HepG2 (cell line): ENCODE data around the gene OR2V2. TPM values are rescaled to one million over a fixed set of nuclear protein-coding genes. Genes with fewer than 3 reads are reported as not detected.
"Not testable (repeated sequence)": the region's sequence is repeated elsewhere in the genome, so short reads cannot be mapped to it uniquely, and the experiment has no call there.

Experiments used
- ATAC-seq: fragments of 200-7000 bp; cut with Tn5 transposase; 3 replicates; pipeline ENCODE4 v1.9.1; 2020; ENCODE audit warnings: mild to moderate bottlenecking, moderate library complexity
- BruUV-seq: library from RNA; stranded (reverse); fragments of 400-500 nt; replicated peaks from 2 replicates; lab custom pipeline; 2021; lab: Mats Ljungman, UMichigan
- CTCF ChIA-PET: fragments of 300-600 bp; formaldehyde crosslinking; extraction: SDS; loops from one replicate; lab custom pipeline; 2021; ENCODE audit warnings: low total read pairs, inconsistent platforms, low intra/inter-chr PET ratio; lab: Yijun Ruan, JAX
- POLR2A ChIA-PET: fragments of 350-600 bp; sonication (Branson Sonifier 250); formaldehyde crosslinking; loops from one replicate; lab custom pipeline; 2020; ENCODE audit warnings: antibody characterized with exemption, inconsistent platforms; lab: Yijun Ruan, JAX
- DNase-seq: peaks from one replicate; pipeline ENCODE4 v3.0.0-alpha.2; 2015; ENCODE audit warnings: low spot score
- FAIRE-seq: peaks from 3 replicates; lab custom pipeline; 2011; peaks lifted over from hg19 to GRCh38; lab: Jason Lieb, UNC
- H2AFZ ChIP-seq: one replicate; pipeline ENCODE4 v1.6.1; 2011; ENCODE audit warnings: low read length, inconsistent platforms
- H3K27ac ChIP-seq: fragments of 300-600 bp; 3 replicates; pipeline ENCODE4 v1.8.0; 2011; ENCODE audit warnings: mixed run types, mild to moderate bottlenecking, mixed read lengths, low read length, inconsistent platforms; ENCODE audit not compliant: insufficient read depth; ENCODE audit errors: extremely low read length
- H3K27me3 ChIP-seq, 2 experiments: fragments of 200-600 bp in 1 of 2; 2 replicates in 1 of 2; 3 replicates in 1 of 2; pipeline versions ENCODE4 v1.6.0 to v1.8.0; 2011; ENCODE audit warnings: low read length in 2 of 2, mild to moderate bottlenecking in 2 of 2, moderate library complexity in 2 of 2, inconsistent platforms in 1 of 2; ENCODE audit not compliant: insufficient read depth in 2 of 2, control insufficient read depth in 1 of 2
- H3K36me3 ChIP-seq, 2 experiments: fragments of 200-600 bp in 1 of 2; replicated peaks in 1 of 2; 2 replicates in 1 of 2; 3 replicates in 1 of 2; pipeline versions ENCODE4 v1.5.1 to v1.8.0; 2011; ENCODE audit warnings: low read length in 2 of 2, inconsistent platforms in 1 of 2; ENCODE audit not compliant: insufficient read depth in 2 of 2, control insufficient read depth in 1 of 2
- H3K4me1 ChIP-seq: 2 replicates; pipeline ENCODE4 v1.5.1; 2012; ENCODE audit warnings: low read length, inconsistent platforms; ENCODE audit not compliant: insufficient read depth
- H3K4me2 ChIP-seq: 2 replicates; pipeline ENCODE4 v1.6.0; 2011; ENCODE audit warnings: low read depth, low read length, inconsistent platforms
- H3K4me3 ChIP-seq, 3 experiments: fragments of 200-600 bp in 1 of 3; sonication (generic), shearing (Covaris generic) in 1 of 3; replicated peaks in 1 of 3; 2 replicates each; pipeline ENCODE4 v1.5.1; 2011 to 2016; ENCODE audit warnings: low read length in 3 of 3, inconsistent platforms in 2 of 3, low read depth in 2 of 3, mild to moderate bottlenecking in 2 of 3, control low read depth in 1 of 3, mixed read lengths in 1 of 3; ENCODE audit not compliant: insufficient read depth in 1 of 3
- H3K79me2 ChIP-seq: one replicate; pipeline ENCODE4 v1.6.1; 2011; ENCODE audit warnings: low read length, inconsistent platforms; ENCODE audit not compliant: insufficient read depth
- H3K9ac ChIP-seq: 2 replicates; pipeline ENCODE4 v1.6.0; 2011; ENCODE audit warnings: mild to moderate bottlenecking, low read depth, low read length, inconsistent platforms; ENCODE audit not compliant: insufficient read depth
- H3K9me3 ChIP-seq: 2 replicates; pipeline ENCODE4 v1.5.1; 2012; ENCODE audit warnings: mild to moderate bottlenecking, low read length
- H4K20me1 ChIP-seq: 2 replicates; pipeline ENCODE4 v1.6.0; 2011; ENCODE audit warnings: inconsistent platforms, mild to moderate bottlenecking, low read length, moderate library complexity; ENCODE audit not compliant: insufficient read depth
- ADNP ChIP-seq: sonication (generic); formaldehyde crosslinking; IDR thresholded peaks from 2 replicates; pipeline ENCODE4 v1.4.0; 2020; ENCODE audit warnings: missing genetic modification reagents
- CBX5 ChIP-seq: sonication (generic); formaldehyde crosslinking; IDR thresholded peaks from 2 replicates; pipeline ENCODE4 v1.4.0; 2020; ENCODE audit warnings: missing genetic modification reagents, borderline replicate concordance
- CHD2 ChIP-seq: IDR thresholded peaks from 2 replicates; pipeline ENCODE4 v1.6.1; 2011; ENCODE audit warnings: low read depth, low read length, improper control_type of control experiment
- GPN1 ChIP-seq: sonication (generic); formaldehyde crosslinking; IDR thresholded peaks from 2 replicates; pipeline ENCODE4 v1.5.1; 2020; ENCODE audit warnings: missing genetic modification reagents, borderline replicate concordance
- HOXA3 ChIP-seq: sonication (generic); formaldehyde crosslinking; IDR thresholded peaks from 2 replicates; pipeline ENCODE4 v1.5.0; 2020; ENCODE audit warnings: missing genetic modification reagents
- POLR2AphosphoS5 ChIP-seq: IDR thresholded peaks from 2 replicates; pipeline ENCODE4 v1.6.1; 2012; ENCODE audit warnings: low read depth, low read length
- ZBTB49 ChIP-seq: sonication (generic); formaldehyde crosslinking; IDR thresholded peaks from 2 replicates; pipeline ENCODE4 v1.4.0; 2020; ENCODE audit warnings: missing genetic modification reagents, borderline replicate concordance
- ZMYM2 ChIP-seq: sonication (generic); formaldehyde crosslinking; IDR thresholded peaks from 2 replicates; pipeline ENCODE4 v1.8.0; 2022; ENCODE audit warnings: mild to moderate bottlenecking, missing genetic modification reagents
- ZMYM3 ChIP-seq: sonication (generic); formaldehyde crosslinking; IDR thresholded peaks from 2 replicates; pipeline ENCODE4 v1.5.1; 2020; ENCODE audit warnings: mild to moderate bottlenecking, missing genetic modification reagents
- ZNF121 ChIP-seq: sonication (generic); formaldehyde crosslinking; IDR thresholded peaks from 2 replicates; pipeline ENCODE4 v1.5.0; 2020; ENCODE audit warnings: mild to moderate bottlenecking, missing genetic modification reagents
- ZNF460 ChIP-seq: sonication (generic); formaldehyde crosslinking; IDR thresholded peaks from 2 replicates; pipeline ENCODE4 v1.5.1; 2020; ENCODE audit warnings: missing genetic modification reagents, mild to moderate bottlenecking, borderline replicate concordance
- ZNF496 ChIP-seq: sonication (generic); formaldehyde crosslinking; IDR thresholded peaks from 2 replicates; pipeline ENCODE4 v1.8.1; 2023; ENCODE audit warnings: mild to moderate bottlenecking, moderate library complexity, missing genetic modification reagents; ENCODE audit not compliant: insufficient replicate concordance
- ZNF704 ChIP-seq: sonication (generic); formaldehyde crosslinking; IDR thresholded peaks from 2 replicates; pipeline ENCODE4 v1.8.1; 2023; ENCODE audit warnings: mild to moderate bottlenecking, inconsistent platforms, moderate library complexity, missing genetic modification reagents, borderline replicate concordance
- ZSCAN22 ChIP-seq: sonication (generic); formaldehyde crosslinking; IDR thresholded peaks from 2 replicates; pipeline ENCODE4 v1.4.0; 2020; ENCODE audit warnings: mild to moderate bottlenecking, missing genetic modification reagents
- WGBS: methylation state at CpG from one replicate; pipeline ENCODE4 v1.1.6; 2017; ENCODE audit warnings: low lambda C conversion rate; 5-methylcytosine and 5-hydroxymethylcytosine counted together
- in situ Hi-C: cut with HindIII; loops from 2 replicates; pipeline ENCODE4 v1.10.0; 2017; ENCODE audit warnings: low pct_unique_long_range_greater_than_20kb; ENCODE audit not compliant: extremely low pct_ligation_motif_present
- intact Hi-C: fragments of 100-400 bp; cut with micrococcal nuclease; formaldehyde crosslinking; loops from one replicate; pipeline ENCODE4 v1.10.0; 2022; ENCODE audit not compliant: unreplicated experiment
- polyA plus RNA-seq, 8 experiments: library from polyadenylated mRNA; depleted of rRNA in 3 of 8; stranded (reverse) in 7 of 8; unstranded in 1 of 8; fragments of >200 nt; fragmentation: Illumina TruSeq in 4 of 8; extraction: Trizol in 4 of 8; gene quantifications; 2 replicates each; pipeline versions ENCODE4 v1.2.1 to v1.2.3, GENCODE V29; 2011 to 2016; ENCODE audit warnings: low read depth in 4 of 8, missing spikeins in 1 of 8, mixed read lengths in 1 of 8; ENCODE audit not compliant: insufficient read depth in 1 of 8
- total RNA-seq, 5 experiments: library from RNA; depleted of rRNA; stranded (reverse); fragments of >200 nt; fragmentation: Illumina TruSeq; extraction: Trizol; gene quantifications; 2 replicates each; pipeline ENCODE4 v1.2.3, GENCODE V29; 2016; ENCODE audit warnings: low read depth in 1 of 5

Gene OR2V2
- total and polyA plus RNA-seq, 2 of the 13 experiments (the other 11 are each of a cell fraction or from before 2014, with no cell fraction given) = not detected

DNA sequence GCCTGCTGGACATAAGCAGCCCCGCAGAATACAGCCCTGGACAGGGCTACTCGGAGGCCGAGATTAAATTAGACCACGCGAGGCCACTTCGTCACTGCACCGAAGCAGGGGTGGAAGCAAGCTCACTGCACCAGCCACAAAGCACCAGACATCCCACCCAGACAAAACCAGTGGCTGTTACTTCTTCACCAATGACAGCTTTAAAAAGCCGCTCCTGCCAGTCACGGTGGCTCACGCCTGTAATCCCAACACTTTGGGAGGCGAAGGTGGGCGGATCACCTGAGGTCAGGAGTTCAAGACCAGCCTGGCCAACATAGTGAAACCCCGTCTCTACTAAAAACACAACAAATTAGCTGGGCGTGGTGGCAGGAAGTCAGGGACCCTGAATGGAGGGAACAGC is 30.2 kb downstream of the OR2V2 start:
- 26% methylated on average over 14 of the region's 14 CpGs for WGBS
- not testable (repeated sequence) for H3K27ac ChIP-seq

GRCh38 chr5:181181650-181182565 is 34.5 kb downstream of the OR2V2 start:
- CTCF ChIA-PET = no interaction called here
- H3K4me3 ChIP-seq = peak overlapping the region in 2 of 3 experiments; percentile 25 to 46; a peak in 1 of 6 replicates
- peak; percentile 74 for DNase-seq
- H4K20me1 ChIP-seq = no peaks in the 10 kb centered on the region
- H3K79me2 ChIP-seq = no peaks in the 10 kb centered on the region
- peak; percentile 75 for FAIRE-seq
- no peaks in the 10 kb centered on the region for H3K9me3 ChIP-seq
- no peak overlapping the region for H3K27ac ChIP-seq
- no peaks in the 10 kb centered on the region for H3K27me3 ChIP-seq
- no peaks in the 10 kb centered on the region for H3K36me3 ChIP-seq
- H2AFZ ChIP-seq = peak overlapping the region; percentile 62
- POLR2A ChIA-PET = no interaction called here
- H3K4me1 ChIP-seq = peaks cover 58% of the 10 kb centered on the region
- 30% methylated on average over 24 of the region's 25 CpGs for WGBS
- in situ Hi-C loops (no loop called here), intact Hi-C loops (no loop called here)
- no TSS peak for BruUV-seq
- peak overlapping the region; percentile 67 for H3K4me2 ChIP-seq
- H3K9ac ChIP-seq = no peak overlapping the region; the same call in 1 of the 2 replicates
- peak; percentile 79 for ATAC-seq
- TF ChIP-seq ZBTB49 (CRISPR knock-in tag) (no peak), POLR2AphosphoS5 (no peak), CHD2 (no peak), ZNF704 (no peak), ZNF496 (CRISPR knock-in tag) (no peak), GPN1 (CRISPR knock-in tag) (no peak), ZSCAN22 (no peak), CBX5 (no peak)

More for the DNA sequence above, 30.2 kb downstream of the OR2V2 start:
- Histone ChIP-seq H2AFZ (peak overlapping the region; percentile 23), H3K4me3 (peak overlapping the region; percentile 3 to 57 (median 21); a peak in 2 of 6 replicates), H3K4me1 (peaks cover 53% of the 10 kb centered on the region), H3K9ac (peak overlapping the region; percentile 15; the same call in 1 of the 2 replicates), H3K4me2 (peak overlapping the region; percentile 63)
- in situ Hi-C loops, H3K27me3 ChIP-seq, CTCF ChIA-PET, H3K36me3 ChIP-seq, H3K79me2 ChIP-seq, POLR2A ChIA-PET, ATAC-seq, H3K9me3 ChIP-seq, intact Hi-C loops, BruUV-seq, H4K20me1 ChIP-seq, DNase-seq, FAIRE-seq: not testable (repeated sequence)
- TF ChIP-seq ZMYM2 (CRISPR knock-in tag) (0 out of 2 replicates have a peak, but pooled peaks have one; percentile 24), HOXA3 (0 out of 2 replicates have a peak, but pooled peaks have one; percentile 20), ZNF121 (CRISPR knock-in tag) (peak; percentile 22; the same call in 1 of the 2 replicates), ZMYM3 (CRISPR knock-in tag) (0 out of 2 replicates have a peak, but pooled peaks have one; percentile 13), ZNF460 (CRISPR knock-in tag) (peak; percentile 66), ADNP (0 out of 2 replicates have a peak, but pooled peaks have one; percentile 54)
